HG03103 (cell line): Measurements from ENCODE around the gene LCN12.

Experiments used
- ATAC-seq: cut with Tn5 transposase; IDR thresholded peaks from one replicate; pipeline ENCODE4 v1.9.1; 2021; ENCODE audit warnings: low read depth; ENCODE audit not compliant: unreplicated experiment

LCN12 gene, protein sequence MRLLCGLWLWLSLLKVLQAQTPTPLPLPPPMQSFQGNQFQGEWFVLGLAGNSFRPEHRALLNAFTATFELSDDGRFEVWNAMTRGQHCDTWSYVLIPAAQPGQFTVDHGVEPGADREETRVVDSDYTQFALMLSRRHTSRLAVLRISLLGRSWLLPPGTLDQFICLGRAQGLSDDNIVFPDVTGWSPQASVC

DNA sequence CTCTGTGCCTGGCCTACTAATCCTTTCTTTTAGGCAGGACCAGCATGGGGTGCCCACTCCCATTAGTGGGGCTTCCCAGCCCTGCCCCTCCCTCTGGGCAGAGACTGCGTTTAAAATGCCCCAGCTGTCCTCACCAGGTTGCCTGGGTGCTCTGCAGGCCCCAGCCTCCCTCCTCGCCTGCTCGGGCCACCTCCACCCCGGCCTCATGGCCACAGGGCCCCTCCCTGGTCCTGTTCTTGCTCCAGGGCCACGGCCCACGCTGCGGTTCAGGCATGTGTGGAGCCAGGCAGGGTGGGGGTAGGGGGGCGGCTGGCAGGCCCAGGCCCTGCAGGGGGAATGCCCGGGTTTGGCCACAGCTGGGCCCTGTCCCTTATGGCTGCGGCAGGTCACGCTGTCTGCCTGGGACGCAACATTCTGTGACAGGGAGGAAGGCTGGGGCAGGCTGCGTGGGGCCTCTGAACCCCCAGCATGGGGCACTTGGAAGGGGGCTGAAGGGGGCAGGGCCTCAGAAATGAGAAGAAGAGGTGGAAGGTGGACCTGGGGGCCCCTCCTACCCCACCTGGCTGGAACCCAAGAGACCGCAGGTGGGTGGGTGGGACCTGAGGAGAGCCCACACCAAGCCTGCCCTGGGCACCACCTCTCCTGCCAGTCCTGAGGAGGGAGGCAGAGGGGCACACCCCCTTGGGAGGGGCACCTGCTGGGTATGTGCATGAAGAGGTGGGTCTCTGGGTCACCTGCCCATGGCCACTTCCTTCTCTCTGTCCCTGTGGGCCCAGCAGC is at the start of gene LCN12:
TSS of gene LCN12 (plus strand) at position 733 of the 780 bp plus-strand sequence. CDS start 55 bp downstream, outside the sequence.
- ATAC-seq, result no peak

DNA sequence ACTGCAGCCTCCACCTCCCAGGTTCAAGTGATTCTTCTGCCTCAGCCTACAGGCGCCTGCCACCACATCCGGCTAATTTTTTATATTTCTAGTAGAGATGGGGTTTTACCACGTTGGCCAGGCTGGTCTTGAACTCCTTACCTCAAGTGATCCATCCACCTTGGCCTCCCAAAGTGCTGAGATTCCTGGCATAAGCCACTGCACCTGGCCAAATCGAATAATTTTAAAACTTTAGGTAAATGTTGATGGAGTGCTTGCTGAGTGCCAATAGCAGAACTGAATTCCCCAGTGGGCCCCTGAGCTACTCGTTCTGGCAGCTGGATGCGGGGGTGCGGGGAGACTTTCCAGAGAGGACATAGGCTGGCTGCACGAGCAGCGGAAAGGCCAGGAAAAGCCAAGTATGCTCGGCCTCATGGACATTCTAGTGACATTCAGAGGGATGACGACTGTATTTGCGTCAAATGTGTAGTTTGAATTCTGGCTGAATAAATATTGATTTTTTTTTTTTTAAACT is 49.0 kb upstream of the LCN12 start:
- ATAC-seq, result no peak

DNA sequence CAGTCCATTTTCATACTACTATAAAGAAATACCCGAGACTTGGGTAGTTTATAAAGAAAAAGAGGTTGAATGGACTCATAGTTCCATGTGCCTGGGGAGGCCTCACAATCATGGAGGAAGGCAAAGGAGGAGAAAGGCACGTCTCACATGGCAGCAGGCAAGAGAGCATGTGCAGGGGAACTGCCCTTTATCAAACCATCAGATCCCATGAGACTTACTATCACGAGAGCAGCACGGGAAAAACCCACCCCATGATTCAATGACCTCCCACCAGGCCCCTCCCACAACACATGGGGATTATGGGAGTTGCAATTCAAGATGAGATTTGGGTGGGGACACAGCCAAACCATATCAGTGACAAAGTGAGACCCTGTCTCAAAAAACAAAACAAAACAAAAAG is 45.8 kb upstream of the LCN12 start:
- no peak for ATAC-seq

DNA sequence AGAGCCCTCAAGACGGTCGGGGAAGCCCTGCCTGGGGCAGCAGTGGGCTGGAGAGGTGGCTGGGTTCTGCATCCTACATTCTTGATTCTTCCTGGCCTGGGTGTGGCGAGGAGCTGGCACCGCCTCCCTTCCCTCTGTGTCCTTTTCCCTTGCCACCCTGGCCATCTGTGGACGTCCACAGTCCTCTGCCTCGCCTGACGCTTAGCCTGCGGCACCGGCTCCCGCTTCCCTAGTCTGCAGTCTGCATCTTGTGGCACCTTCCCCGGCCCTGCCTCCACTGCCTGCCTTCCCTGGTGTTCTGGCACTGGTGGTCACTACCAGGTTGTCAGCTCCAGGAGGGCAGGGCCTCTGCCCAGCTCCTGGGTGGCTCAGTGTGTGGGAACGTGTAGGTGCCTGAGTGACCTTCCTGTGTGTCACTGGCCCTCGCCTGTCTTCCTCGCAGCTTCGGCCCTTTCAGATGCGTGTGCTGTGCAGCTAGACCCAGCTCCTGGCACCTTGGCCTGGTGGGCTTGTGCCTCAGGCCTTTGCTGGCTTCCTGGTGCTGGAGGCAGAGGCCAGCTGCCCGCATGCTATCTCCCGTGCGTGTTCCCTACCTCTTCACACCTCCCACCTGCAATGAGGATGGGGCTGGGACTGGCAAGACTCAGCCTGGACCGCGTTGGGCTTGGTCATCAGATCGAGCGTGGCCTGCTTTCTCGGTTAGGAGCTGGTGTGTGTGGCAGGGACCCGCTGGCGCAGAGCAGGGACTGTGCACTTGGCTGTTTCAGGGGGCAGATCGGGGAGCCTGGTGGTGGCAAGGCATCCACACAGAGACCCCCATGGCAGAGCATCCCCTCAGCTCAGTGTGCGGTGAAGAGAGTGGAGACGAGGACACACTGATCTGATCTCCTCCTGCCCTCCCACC is 44.8 kb upstream of the LCN12 start:
- ATAC-seq, result no peak

DNA sequence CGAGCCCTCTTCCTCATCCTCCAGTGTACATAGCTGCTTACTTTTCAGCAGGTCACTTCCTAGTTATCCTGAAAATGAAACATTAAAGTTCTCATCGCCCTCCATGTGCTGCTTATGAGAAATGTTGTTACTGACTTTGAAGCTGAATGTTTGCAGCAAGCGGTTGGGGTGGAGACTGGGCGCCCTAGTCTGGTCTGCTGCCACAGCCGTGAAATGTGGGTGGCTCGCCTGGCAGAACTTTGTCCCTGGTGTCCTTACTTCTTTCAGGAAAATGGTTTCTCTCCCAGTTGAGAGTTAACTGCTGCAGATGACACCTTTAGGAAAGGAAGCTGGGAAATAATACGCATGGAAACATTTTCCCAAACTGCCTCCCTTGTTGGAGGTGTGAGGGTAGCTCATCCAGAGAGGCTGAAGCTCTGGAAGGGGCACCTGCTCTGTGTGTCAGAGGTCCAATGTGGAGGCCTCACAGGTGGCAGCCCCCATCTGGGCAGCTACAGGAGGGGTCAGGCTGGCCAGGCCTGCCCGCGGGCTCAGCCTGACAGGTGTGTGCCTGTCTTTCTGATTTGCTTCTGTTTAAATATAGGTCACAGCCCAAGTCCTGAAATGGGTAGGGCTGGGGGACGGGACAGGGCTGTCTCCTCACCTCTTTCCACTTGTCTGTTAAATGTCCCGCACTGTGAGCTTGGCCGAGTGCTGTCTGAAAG is 41.7 kb upstream of the LCN12 start:
- ATAC-seq, result no peak

DNA sequence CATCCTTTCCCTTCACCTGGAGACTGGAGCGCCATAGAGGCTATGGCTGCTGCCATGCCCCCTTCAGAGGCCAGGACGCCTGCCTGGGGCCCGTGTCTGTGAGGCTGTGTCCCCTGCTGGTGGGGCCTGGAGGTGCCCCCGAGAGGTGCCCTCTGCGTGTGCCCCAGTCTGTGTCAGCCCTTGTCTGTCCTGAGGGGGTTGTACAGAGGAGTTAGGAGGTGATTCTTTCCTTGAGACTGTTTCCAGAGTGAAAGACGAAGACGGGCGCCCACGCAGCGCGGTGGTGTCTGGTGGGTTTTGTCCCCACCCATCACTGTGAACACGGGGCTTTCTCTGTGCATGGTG is 41.2 kb upstream of the LCN12 start:
- ATAC-seq, result no peak

DNA sequence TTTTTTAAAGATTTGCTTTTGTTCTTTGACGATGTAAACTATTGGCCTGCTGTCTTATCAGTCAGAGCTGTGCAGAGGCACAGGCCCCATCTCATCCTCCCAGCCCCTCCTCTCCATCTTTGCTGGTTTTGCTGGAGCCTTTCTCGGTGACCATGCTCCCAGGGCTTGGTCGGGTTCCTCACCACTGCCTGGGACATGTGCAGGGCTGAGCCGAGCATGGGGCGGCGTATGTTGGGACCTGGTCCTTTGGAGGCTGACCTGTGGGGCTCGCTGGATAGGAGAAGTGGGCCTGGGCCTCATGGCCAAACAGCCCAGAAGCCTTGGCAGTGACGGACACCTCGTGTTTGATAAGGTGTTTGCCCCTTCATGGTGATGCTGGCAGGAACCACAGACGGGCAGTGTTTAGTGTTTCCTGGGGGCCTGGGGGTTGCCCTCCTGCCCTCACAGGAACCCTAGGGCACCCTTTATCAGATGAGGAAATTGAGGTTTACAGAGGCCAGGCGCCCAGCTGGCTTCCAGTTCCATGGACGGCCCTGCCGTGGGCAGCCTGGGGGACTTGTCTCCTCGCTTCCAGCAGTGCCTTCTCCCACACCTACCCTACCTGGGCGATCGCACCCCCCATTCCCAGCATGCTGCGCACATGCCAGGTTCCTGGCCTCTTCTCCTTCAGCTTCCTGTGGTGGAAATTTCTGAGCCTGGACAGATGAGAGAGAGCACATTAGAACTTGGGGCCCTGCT is 38.2 kb upstream of the LCN12 start:
- no peak for ATAC-seq

DNA sequence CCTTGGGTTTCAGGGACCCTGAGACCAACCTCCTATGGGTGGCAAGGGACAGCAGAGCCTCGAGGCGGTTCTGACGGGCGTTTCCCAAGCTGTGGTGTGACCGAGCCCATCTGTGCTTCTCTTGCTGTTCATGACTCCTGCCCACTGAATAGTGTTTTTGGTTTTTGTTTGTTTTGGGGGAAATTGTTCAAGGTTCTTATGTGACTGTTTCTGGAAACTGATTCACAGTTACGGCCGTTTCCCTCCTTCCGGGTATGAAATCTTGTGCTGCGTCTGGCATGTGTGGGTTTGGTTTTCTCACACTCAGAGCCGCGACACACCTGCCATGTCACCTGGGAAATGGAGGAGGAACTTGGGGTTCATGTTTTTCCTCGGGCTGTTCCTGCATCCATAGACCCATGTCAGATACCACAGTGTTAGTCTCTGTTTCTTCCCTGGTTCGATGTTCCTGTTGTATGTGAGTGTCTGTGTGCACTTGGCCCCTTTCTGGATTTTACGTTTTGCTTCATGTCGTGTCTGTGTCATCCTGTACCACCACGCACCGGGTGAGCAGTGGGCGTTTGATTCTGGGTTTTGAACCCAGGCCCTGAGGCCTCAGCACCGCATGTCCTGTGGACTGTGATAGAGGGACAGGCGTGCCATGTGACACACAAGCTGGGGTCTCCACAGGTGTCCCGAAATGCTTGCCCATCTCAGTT is 36.3 kb upstream of the LCN12 start:
- no peak for ATAC-seq

DNA sequence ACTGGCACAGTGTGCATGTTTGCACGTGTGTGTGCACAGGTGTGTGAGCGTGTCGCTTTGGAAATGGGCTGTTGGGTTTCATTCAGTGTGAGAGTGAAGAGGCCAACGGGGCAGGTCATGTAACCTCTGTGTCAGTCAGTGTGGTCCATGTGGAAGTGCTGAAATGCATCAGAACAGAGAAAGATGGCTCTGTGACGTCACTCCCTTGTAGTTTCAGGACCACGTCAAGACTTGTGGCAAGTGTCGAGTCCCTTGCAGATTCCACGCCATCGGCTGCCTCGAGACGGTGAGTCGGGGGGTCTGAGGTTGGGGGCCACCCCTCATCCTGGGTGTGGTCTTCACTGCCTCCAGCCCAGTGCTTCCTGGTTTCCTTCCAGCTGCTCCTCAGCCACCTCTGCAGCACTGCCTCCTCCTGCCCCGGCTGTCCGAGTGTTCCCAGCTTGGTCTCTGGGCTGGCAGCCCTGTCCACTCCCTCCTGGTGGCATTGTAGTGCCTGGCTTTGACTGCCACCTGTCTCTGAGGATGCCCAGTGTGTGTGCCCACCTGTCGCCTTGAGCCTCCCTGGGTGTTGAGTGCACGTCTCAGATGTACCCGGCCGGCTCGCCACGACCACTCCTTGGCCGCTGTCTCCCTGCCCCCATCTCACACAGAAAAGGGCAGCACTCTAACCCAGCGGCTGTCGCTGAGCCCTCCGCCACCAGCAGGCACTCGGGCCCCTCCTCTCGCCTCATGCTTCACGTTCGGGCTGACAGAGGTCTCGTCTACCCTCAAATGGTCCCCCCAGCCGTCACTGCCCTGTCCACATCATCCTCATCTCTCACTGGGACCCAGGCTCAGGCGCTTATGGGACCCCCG is 35.5 kb upstream of the LCN12 start:
- no peak for ATAC-seq

DNA sequence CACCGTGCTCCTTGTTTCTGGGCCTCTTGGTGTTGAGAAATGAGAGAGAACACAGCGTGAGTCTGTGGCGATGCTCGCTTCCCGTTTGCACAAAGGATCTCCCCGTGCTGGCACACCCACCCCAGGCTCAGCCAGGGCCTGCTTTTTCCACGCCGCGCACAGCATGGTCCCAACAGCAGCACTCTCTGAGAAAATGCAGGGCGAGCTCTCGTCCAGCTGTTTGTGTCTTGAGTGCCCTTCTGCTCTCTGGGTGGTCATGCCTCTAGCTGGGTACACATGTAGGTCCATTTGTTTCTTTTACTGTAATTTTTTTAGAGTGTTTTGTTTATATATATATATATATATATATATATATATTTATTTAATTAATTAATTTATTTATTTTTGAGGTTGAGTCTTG is 34.2 kb upstream of the LCN12 start:
- no peak for ATAC-seq

DNA sequence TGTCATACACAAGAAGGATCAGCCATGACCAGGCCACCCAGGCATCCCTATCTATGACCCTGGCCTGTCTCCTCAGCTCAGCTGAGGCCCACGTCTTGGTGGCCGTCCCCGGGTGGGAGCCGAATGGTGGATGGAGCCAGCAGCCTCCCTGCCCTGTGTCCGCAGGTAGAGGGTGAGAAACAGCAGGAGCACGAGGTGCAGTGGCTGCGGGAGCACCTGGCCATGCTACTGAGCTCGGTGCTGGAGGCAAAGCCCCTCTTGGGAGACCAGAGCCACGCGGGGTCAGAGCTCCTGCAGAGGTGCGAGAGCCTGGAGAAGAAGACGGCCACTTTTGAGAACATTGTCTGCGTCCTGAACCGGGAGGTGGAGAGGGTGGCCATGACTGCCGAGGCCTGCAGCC is 32.0 kb upstream of the LCN12 start:
- no peak for ATAC-seq

DNA sequence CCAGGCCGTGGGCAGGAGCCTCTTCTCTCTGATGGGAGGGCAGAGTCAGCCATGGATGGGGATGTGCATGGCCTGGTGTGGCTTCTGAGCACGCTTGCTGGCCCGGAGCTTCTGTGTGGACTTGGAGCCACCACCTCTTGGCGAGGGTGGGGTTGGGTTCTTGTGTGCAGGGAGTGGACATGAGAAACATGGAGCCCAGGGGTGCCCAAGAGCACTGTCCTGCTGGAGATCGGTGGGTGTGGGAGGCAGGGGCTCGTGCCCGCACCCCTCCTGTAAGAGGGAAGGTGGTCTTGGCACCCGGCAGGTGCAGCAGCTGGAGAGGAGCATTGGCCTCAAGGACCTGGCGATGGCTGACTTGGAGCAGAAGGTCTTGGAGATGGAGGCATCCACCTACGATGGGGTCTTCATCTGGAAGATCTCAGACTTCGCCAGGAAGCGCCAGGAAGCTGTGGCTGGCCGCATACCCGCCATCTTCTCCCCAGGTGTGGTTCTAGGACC is 31.3 kb upstream of the LCN12 start:
- no peak for ATAC-seq

DNA sequence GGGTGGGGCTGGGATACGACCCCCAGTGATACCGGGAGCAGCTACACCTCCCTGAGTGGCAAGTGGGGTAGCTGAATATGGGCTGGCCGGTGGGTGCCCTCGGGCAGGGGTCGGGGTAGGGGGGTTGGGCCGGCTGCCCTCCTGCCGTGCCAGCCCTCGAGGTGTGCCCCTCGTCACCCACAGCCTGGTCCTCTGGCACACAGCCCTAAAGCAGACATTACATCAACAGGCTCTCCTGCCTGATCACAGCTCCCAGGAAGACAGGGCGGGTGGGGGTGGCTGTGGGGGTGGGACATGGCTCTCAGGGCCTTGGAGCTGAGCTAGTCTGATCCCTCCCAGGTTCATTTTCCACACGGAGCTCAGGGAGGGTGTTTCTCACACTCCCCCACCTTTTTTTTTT is 30.8 kb upstream of the LCN12 start:
- ATAC-seq, result no peak

DNA sequence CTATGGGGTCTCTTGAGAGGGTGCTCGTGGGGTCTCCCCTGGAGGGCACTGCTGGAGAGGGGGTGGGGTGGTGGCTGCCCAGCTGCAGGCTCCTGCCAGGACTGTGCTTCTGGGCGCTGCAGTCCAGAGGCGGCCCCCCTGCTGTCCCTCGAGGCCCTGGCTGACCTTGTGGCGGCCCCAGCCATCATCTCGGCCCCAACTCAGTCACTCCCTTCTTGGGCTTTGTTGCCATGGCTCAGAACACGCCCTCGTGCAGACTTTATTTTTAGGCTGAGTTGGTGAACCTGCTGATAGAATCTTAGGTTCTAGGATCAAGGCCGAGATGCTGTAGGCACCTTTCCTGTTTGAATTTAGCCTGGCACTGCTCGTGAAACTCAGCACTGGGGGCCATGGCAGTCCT is 30.4 kb upstream of the LCN12 start:
- no peak for ATAC-seq

DNA sequence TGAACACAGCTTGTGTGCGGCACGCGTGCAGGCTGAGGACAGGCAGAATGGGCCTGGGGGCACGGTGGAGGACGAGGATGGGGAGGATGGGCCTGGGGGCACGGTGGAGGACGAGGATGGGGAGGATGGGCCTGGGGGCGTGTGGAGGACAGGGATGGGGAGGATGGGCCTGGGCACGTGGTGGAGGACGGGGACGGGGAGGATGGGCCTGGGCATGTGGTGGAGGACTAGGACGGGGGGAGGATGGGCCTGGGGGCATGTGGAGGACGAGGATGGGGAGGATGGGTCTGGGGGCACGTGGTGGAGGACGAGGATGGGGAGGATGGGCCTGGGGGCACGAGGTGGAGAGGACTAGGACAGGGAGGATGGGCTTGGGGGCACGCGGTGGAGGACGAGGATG is 29.5 kb upstream of the LCN12 start:
- ATAC-seq, result no peak

DNA sequence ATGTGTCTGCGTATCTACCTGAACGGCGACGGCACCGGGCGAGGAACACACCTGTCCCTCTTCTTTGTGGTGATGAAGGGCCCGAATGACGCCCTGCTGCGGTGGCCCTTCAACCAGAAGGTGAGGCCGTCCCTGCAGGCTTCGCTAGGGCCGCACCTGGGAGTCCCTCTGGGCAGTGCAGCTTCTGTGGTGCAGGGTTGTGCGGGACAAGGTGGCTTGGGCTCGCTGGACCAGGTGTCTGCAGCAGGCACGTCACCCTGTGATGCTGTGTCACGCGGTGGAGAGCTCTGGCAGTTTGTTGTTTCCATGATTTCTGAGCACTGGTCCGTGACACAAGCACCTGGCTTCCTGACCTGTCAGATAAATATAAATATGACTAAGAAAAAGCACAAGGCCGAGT is 28.2 kb upstream of the LCN12 start:
- no peak for ATAC-seq

DNA sequence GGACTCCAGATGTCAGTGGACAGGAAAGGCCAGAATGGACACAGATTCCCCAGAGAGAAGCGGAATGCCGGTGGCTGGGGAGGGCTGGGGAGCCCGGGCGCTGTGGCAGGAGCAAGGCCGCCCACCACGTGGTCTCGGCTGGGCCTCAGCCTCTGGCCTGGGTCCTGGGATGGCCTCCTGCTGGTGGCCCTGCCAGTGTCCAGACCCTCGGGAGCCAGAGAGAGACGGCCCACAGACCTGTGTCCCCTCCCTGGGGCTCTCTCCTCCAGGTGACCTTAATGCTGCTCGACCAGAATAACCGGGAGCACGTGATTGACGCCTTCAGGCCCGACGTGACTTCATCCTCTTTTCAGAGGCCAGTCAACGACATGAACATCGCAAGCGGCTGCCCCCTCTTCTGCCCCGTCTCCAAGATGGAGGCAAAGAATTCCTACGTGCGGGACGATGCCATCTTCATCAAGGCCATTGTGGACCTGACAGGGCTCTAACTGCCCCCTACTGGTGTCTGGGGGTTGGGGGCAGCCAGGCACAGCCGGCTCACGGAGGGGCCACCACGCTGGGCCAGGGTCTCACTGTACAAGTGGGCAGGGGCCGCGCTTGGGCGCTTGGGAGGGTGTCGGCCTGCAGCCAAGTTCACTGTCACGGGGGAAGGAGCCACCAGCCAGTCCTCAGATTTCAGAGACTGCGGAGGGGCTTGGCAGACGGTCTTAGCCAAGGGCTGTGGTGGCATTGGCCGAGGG is 26.5 kb upstream of the LCN12 start:
- no peak for ATAC-seq
